ENCODE data around the gene SLC15A3.

SLC15A3 gene

GRCh38 chr11:60944490-60945294 is 7.3 kb downstream of the SLC15A3 start:
- no peak for DNase-seq

- DNase-seq = no peak
Measured at GRCh38 chr11:60942970-60943565, 8.9 kb downstream of the SLC15A3 start.

GRCh38 chr11:60942219-60942618 is 9.8 kb downstream of the SLC15A3 start:
- no peak for DNase-seq

- no peak for DNase-seq
Measured at GRCh38 chr11:60941371-60942119, 10.4 kb downstream of the SLC15A3 start.

GRCh38 chr11:60939855-60940254 is 12.1 kb downstream of the SLC15A3 start:
- no peak for DNase-seq

GRCh38 chr11:60939301-60939700 is 12.7 kb downstream of the SLC15A3 start:
- DNase-seq = no peak

GRCh38 chr11:60938500-60938899 is 13.5 kb downstream of the SLC15A3 start:
- no peak for DNase-seq

GRCh38 chr11:60937811-60938210 is 14.2 kb downstream of the SLC15A3 start:
- no peak for DNase-seq

- no peak for DNase-seq
Measured at GRCh38 chr11:60937144-60937527, 14.8 kb downstream of the SLC15A3 start.

- no peak for DNase-seq
Measured at GRCh38 chr11:60936467-60937143, 15.4 kb downstream of the SLC15A3 start.

- DNase-seq = no peak
Measured at GRCh38 chr11:60935676-60936442, 16.1 kb downstream of the SLC15A3 start.

- no peak for DNase-seq
Measured at GRCh38 chr11:60934790-60935605, 17.0 kb downstream of the SLC15A3 start.

GRCh38 chr11:60934124-60934789 is 17.7 kb downstream of the SLC15A3 start:
- no peak for DNase-seq

- DNase-seq = no peak
Measured at GRCh38 chr11:60933416-60934123, 18.4 kb downstream of the SLC15A3 start.

GRCh38 chr11:60932605-60933356 is 19.2 kb downstream of the SLC15A3 start:
- DNase-seq = no peak

GRCh38 chr11:60931917-60932316 is 20.1 kb downstream of the SLC15A3 start:
- DNase-seq = no peak

- DNase-seq = no peak
Measured at GRCh38 chr11:60930394-60930793, 21.6 kb downstream of the SLC15A3 start.

GRCh38 chr11:60929764-60930163 is 22.2 kb downstream of the SLC15A3 start:
- no peak for DNase-seq

- no peak for DNase-seq
Measured at GRCh38 chr11:60928563-60929001, 23.4 kb downstream of the SLC15A3 start.

All from T-helper 9 cell (primary cell).